Measurements from ENCODE around the gene KATNA1. TPM values are rescaled to one million over a fixed set of nuclear protein-coding genes. Genes with fewer than 3 reads are reported as not detected.
A peak's percentile ranks its signal among the peaks of the same experiment; 100 is the strongest.

The KATNA1 gene
- total RNA-seq, 1 experiment from 2014 or later, result 20.6 TPM

GRCh38 chr6:149545754-149546471 is 102.6 kb downstream of the KATNA1 start, which contains the start of gene PPIL4 (continued):
- TF ChIP-seq CTCF (IDR thresholded peaks at IDR 0.05 in 2 of 3, conservative IDR thresholded peaks at IDR 0.05 in 1 of 3; ENCODE audit: borderline replicate concordance in 1 of 3, insufficient read depth in 1 of 3, low read depth in 2 of 3, low read length in 2 of 3) (peak; percentile 76 to 97 (median 89)), CEBPB (IDR thresholded peaks at IDR 0.05; ENCODE audit: low read depth) (no peak; the same call in 1 of the 2 replicates), TCF7L2 (IDR thresholded peaks at IDR 0.05; ENCODE audit: borderline replicate concordance, extremely low read depth, insufficient read depth, insufficient read length) (peak; percentile 63)

GRCh38 chr6:149545258-149545753 is 103.2 kb downstream of the KATNA1 start:
- Histone ChIP-seq H3K9ac (ENCODE audit: low read length) (peak overlapping the region; percentile 98), H3K27me3 (ENCODE audit: insufficient read depth, low read length) (no peaks in the 10 kb centered on the region; the same call in 1 of the 2 replicates), H3K4me3 (replicated peaks in 1 of 2; ENCODE audit: low read depth in 1 of 2, low read length in 2 of 2) (peak overlapping the region; percentile 66 to 96), H3K36me3 (ENCODE audit: control insufficient read depth in 1 of 2, insufficient read depth in 2 of 2, low read length in 2 of 2) (no peaks in the 10 kb centered on the region; a peak in 2 of 4 replicates), H3K4me2 (ENCODE audit: low read length) (peak overlapping the region; percentile 79), H3K79me2 (ENCODE audit: insufficient read depth, low read length) (peaks cover 54% of the 10 kb centered on the region), H3K9me3 (ENCODE audit: control insufficient read depth in 1 of 2, insufficient read depth in 1 of 2, low read depth in 1 of 2, low read length in 2 of 2) (no peaks in the 10 kb centered on the region), H4K20me1 (ENCODE audit: insufficient read depth) (no peaks in the 10 kb centered on the region), H3K4me1 (ENCODE audit: control insufficient read depth in 1 of 2, insufficient read depth in 2 of 2, low read length in 2 of 2) (peaks cover 5 to 21% of the 10 kb centered on the region in 2 experiments; a peak in 3 of 4 replicates), H3K27ac (ENCODE audit: low read depth, low read length) (peak overlapping the region; percentile 89), H3K9me2 (ENCODE audit: insufficient read depth) (no peaks in the 10 kb centered on the region), H2AFZ (ENCODE audit: low read depth, low read length, poor library complexity, severe bottlenecking) (no peak overlapping the region)
- BruUV-seq (replicated peaks), result TSS peak; percentile 61
- ChIA-PET POLR2A (no interaction called here), CTCF (interaction anchor here (0.7 to 1.8 kb wide), 4 partner anchors 15 to 21 kb away, joined by 3 to 7 read pairs (median 4); partner anchors contain the start of gene GINM1), RAD21 (ENCODE audit: low non-redundant PET in 1 of 2, low total read pairs in 2 of 2, uncharacterized antibody in 2 of 2, unreplicated experiment in 2 of 2) (interaction anchor here in 1 of 2 experiments (0.5 kb wide), 1 partner anchor 21 kb away, joined by 3 read pairs; the partner anchor contains the start of gene GINM1)
- DNase-seq (ENCODE audit: low read depth, low spot score) (no peak), ATAC-seq (peak; percentile 41)
- TF ChIP-seq CTCF (IDR thresholded peaks at IDR 0.05 in 2 of 3, conservative IDR thresholded peaks at IDR 0.05 in 1 of 3; ENCODE audit: borderline replicate concordance in 1 of 3, insufficient read depth in 1 of 3, low read depth in 2 of 3, low read length in 2 of 3), result peak in 1 of 3 experiments; percentile 24; a peak in 1 of 6 replicates
- TF ChIP-seq SIN3A (IDR thresholded peaks at IDR 0.05; ENCODE audit: low read depth), result no peak
- peak; percentile 66 for TF ChIP-seq TCF7L2 (IDR thresholded peaks at IDR 0.05; ENCODE audit: borderline replicate concordance, extremely low read depth, insufficient read depth, insufficient read length)
- intact Hi-C loops (cut with micrococcal nuclease), result no loop called here

Other genes with a start within 250 kb of the KATNA1 start
- gene SUMO4, start 248.5 kb downstream of the KATNA1 start, total RNA-seq (2021; ENCODE audit: unreplicated experiment), result 1.6 TPM
- gene ZC3H12D, start 163.7 kb downstream of the KATNA1 start, total RNA-seq (2021; ENCODE audit: unreplicated experiment), result 0.30 TPM
- gene PPIL4, start 102.7 kb downstream of the KATNA1 start, total RNA-seq (2021; ENCODE audit: unreplicated experiment), result 31.0 TPM
- gene GINM1, start 82.3 kb downstream of the KATNA1 start, total RNA-seq (2021; ENCODE audit: unreplicated experiment), result 25.0 TPM
- 21.6 TPM for gene LATS1, start 69.4 kb upstream of the KATNA1 start, total RNA-seq (2021; ENCODE audit: unreplicated experiment)
- gene NUP43, start 97.8 kb upstream of the KATNA1 start, total RNA-seq (2021; ENCODE audit: unreplicated experiment), result 51.0 TPM
- 86.9 TPM for gene PCMT1, start 101.0 kb upstream of the KATNA1 start, total RNA-seq (2021; ENCODE audit: unreplicated experiment)
- gene LRP11, start 215.6 kb upstream of the KATNA1 start, total RNA-seq (2021; ENCODE audit: unreplicated experiment), result 27.8 TPM
- gene RAET1E, start 249.4 kb upstream of the KATNA1 start, total RNA-seq (2021; ENCODE audit: unreplicated experiment), result 3.9 TPM